NCI-H526 treated with DMSO at 0.1 percent for 48 hours (cell line): ENCODE measurements around the gene CACNA2D2.
"Not testable (repeated sequence)": the region's sequence is repeated elsewhere in the genome, so short reads cannot be mapped to it uniquely, and the experiment has no call there.

ENCODE experiments used
- DNase-seq: peaks from one replicate; lab custom pipeline; 2025; lab: John Stamatoyannopoulos, UW

Gene CACNA2D2

GRCh38 chr3:50530001-50530970, 26.9 kb upstream of the CACNA2D2 start:
- no peak for DNase-seq

GRCh38 chr3:50525987-50526386, 22.6 kb upstream of the CACNA2D2 start:
- no peak for DNase-seq

- DNase-seq: no peak
Measured at GRCh38 chr3:50525191-50525910, 21.9 kb upstream of the CACNA2D2 start.

GRCh38 chr3:50524746-50525145, 21.3 kb upstream of the CACNA2D2 start:
- DNase-seq: no peak

GRCh38 chr3:50523279-50523811, 19.9 kb upstream of the CACNA2D2 start:
- DNase-seq: no peak

GRCh38 chr3:50521572-50521971, 18.1 kb upstream of the CACNA2D2 start:
- DNase-seq: no peak

- DNase-seq: no peak
Measured at GRCh38 chr3:50520849-50521248, 17.4 kb upstream of the CACNA2D2 start.

- DNase-seq: peak; percentile 57
Measured at GRCh38 chr3:50519471-50520089, 16.1 kb upstream of the CACNA2D2 start.

GRCh38 chr3:50518436-50518835, 15.0 kb upstream of the CACNA2D2 start:
- no peak for DNase-seq

GRCh38 chr3:50517721-50518206, 14.3 kb upstream of the CACNA2D2 start:
- no peak for DNase-seq

GRCh38 chr3:50516440-50516871, 13.0 kb upstream of the CACNA2D2 start:
- peak; percentile 4 for DNase-seq

GRCh38 chr3:50515565-50516439, 12.4 kb upstream of the CACNA2D2 start:
- DNase-seq: peak; percentile 43

- DNase-seq: not testable (repeated sequence)
Measured at GRCh38 chr3:50512908-50513307, 9.5 kb upstream of the CACNA2D2 start.

- no peak for DNase-seq
Measured at GRCh38 chr3:50512131-50512530, 8.7 kb upstream of the CACNA2D2 start.

- DNase-seq: no peak
Measured at GRCh38 chr3:50510325-50510724, 6.9 kb upstream of the CACNA2D2 start.

- no peak for DNase-seq
Measured at GRCh38 chr3:50509715-50510114, 6.3 kb upstream of the CACNA2D2 start.

- DNase-seq: no peak
Measured at GRCh38 chr3:50508821-50509220, 5.4 kb upstream of the CACNA2D2 start.

GRCh38 chr3:50506169-50506568, 2.7 kb upstream of the CACNA2D2 start:
- no peak for DNase-seq

GRCh38 chr3:50504681-50505080, 1.2 kb upstream of the CACNA2D2 start:
- DNase-seq: no peak

GRCh38 chr3:50502584-50503423, 630 bp downstream of the CACNA2D2 start:
- no peak for DNase-seq
